K562 treated with DMSO at 1 percent for 48 hours (cell line): ENCODE data around the gene HSBP1. TPM values are rescaled to one million over a fixed set of nuclear protein-coding genes. Genes with fewer than 3 reads are reported as not detected.

Experiments
- total RNA-seq: library from RNA; unstranded; fragments of 300-600 nt; gene quantifications from 2 replicates; pipeline ENCODE4 v1.2.3, GENCODE V29; 2022; ENCODE audit warnings: low replicate concordance; ENCODE audit errors: extremely low read depth

Gene HSBP1
- total RNA-seq: not detected in 2 replicates

DNA sequence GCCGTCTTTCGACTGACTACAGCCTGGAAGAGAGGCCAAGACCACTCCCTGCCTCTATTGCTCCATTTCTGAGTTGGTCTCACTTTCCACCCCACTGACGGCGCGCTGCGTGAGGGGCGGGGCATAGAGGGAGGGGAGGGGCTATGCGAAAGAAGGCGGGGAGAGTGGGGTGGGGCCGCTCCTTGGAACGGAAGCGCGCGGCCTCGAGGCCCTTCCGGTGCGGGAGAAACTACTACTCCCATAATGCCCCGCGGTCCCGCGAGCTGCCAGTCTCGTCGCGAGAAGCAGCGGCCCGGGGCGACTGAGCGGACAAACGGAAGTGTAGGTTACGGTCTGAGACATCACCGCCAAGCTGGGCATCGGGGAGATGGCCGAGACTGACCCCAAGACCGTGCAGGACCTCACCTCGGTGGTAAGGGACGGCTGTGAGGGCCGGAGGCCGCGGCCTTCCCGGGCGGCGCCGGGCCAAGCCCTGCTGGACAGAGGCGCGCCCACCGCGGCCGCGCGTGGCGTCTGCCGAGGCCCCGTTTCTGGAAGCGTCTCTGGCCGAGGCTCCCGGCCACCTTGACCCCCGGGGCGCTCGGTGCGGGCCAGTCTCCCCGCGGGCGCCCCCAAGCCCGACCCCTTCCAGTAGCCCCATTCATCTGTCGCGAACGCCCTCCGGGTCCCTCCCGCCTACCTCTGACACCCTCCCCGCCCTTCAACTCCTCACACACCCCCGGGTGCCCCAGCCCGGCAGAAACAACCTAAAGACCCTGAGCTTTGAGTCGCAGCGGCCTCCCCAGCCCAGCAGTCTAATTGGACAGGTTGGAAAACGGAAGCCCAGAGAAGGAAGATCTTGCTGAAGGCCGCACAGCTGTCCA, at the start of gene HSBP1:
Gene HSBP1 (plus strand): TSS at position 269 of the 863 bp plus-strand sequence. CDS start 99 bp downstream, at position 368.

Other genes with a start within 250 kb of the HSBP1 start
- not detected in 2 replicates for gene MLYCD, start 91.1 kb downstream of the HSBP1 start, total RNA-seq
- gene OSGIN1, start 145.3 kb downstream of the HSBP1 start, total RNA-seq: not detected in 2 replicates
- not detected in 2 replicates for gene NECAB2, start 160.3 kb downstream of the HSBP1 start, total RNA-seq
- not detected in 2 replicates for gene SLC38A8, start 234.8 kb downstream of the HSBP1 start, total RNA-seq